Raji (cell line): Measurements from ENCODE around the gene HNRNPA0.

Source experiments
- POLR2A ChIP-seq: IDR thresholded peaks from 2 replicates; pipeline ENCODE4 v1.6.1; 2011; ENCODE audit warnings: low read depth, low read length, control low read depth; ENCODE audit not compliant: insufficient read depth

Gene HNRNPA0

DNA sequence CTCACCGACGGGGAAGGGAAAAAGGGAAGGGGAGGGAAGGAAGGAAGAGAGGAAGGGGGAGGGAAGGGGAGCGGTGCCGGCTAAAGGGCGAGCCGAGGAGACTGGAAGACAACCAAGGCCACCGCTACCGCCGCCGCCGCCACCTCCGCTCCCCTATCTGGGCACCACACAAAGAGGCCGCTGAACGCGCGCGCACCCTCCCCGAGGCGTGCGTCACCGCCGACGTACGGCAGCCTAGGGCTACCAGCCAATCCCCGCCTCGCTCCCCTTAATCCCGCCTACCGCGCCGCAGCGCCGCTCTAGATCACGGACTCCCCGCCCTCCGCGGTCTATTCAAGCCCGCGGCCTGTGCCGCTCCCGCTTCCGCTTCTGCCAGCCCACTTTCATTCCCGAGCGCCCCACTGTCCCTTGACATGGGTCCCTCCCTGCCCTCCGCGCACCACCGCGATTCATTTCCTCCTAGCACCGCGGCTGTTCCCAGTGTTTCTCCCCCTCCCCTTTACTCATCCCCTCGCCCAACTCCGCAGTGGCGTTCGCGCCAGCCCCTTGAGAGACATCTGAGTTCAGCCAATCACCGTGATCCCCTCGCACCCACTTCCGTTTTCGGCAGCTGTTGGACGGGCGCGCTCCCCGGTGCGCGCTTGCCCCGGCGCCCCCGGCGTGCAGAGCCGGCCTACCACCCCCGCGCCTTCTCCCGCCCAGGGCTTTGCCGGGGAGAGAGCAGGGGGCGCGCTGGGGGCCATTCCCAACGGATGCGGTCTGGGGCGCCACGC lies at the start of gene HNRNPA0:
Gene HNRNPA0 (minus strand): TSS at position 176 of the 773 bp plus-strand sequence. CDS start 297 bp downstream, outside the sequence.
- TF ChIP-seq POLR2A, result peak; percentile 88

DNA sequence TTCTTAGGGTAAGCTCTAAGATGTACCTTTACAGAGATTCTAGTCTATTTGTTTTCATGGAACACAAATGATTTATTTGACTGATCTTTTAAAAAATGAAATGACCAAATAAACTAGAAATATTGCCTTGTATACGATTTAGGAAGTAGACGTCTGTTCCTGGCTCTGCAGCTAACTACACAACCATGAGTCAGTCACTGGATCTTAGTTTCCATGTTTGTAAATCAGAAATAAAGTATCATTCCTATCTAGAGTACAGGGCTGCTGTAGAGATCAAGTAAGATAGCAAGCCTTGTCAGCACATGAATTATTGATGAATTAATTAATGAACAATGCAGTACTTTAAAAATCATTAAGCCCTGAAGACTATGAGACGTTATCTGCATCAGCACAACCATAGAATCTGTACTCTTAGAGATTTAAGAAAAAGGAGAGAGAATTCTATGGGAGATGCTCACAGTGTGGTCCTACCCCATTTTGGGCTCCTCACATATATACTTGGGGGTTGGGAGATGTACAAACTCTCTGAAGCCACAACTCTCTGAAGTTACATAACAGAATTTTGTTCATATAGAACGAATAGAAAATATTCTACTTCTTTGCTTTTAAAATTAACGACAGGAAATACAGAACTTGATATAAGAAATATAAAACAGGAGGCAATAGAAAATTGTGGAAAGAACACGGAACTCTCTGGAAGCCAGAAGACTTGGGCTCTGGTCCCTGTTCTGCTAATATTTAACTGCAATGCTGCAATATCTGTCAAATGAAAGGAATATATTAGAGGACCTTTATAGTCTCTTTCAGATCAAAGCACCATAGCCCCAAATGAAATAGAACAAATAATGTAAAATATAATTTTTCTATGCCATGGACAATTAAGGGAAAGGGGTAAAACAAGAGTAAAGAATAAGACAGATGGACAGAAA lies 48.4 kb upstream of the HNRNPA0 start:
- TF ChIP-seq POLR2A, result no peak

DNA sequence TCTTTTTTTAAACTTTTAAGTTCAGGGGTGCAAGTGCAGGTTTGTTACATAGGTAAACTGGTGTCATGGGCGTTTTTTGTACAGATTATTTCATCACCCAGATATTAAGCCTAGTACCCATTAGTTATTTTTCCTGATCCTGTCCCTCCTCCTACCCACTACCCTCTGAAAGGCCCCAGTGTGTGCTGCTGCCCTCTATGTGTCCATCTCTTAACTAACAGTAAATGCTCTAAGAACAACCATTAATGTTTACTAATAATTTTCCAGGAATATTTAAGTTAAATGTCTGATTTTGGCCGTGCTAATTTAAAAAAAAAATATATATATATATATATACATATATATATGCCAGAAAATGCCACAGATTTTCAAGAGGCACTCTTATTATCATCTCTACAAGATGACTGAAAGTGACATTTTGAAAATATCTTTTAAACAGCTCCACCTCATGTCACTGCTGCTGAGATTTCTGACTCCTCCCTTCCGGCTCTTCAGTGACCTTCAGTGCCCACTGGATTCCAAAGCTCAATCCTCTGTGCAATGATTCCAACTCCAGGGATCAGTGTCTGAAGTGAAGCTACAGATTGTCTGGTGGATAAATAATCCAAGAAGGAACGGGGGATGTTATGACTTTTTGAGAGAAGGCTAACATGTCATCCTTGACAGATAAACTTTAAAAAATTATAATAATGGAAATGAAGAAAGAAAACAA lies 46.7 kb upstream of the HNRNPA0 start:
- no peak for TF ChIP-seq POLR2A

DNA sequence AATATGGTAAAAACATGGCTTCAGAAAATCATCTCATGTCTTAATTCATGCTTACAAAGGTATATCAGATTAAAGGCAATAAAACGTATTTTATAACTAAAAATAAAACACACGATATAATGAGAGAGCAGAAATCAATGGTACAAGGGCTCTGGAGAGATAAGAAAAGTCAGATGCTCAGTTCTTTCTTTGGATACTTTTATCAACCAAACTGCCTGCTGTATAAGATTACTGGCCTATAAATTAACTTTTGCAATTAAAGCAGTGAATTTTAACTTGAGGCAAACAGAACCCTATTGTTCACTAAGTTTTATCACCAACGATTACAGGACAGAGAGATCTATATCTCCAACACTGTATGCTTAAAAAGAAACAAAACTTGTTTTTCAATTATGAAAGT lies 42.1 kb upstream of the HNRNPA0 start:
- no peak for TF ChIP-seq POLR2A

DNA sequence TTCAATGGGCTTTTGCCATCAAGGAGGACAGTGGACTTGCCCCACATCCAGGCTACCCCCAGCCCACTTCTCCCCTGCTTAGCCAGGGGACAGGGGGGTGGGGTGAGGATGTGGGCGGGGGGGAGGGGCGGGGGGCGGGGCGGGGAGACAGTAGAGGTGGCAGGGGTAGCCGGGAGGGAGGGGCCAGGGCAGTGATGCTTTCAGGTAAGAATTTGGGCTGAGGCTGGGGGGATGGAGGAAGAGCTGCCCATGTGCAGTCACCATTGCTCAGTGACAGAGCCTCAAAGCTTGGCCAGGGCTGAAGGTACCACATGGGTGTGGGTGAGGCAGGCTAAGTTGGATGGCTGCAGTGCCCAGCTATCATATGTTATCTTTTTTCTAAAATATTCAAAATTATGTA lies 40.7 kb upstream of the HNRNPA0 start:
- no peak for TF ChIP-seq POLR2A

DNA sequence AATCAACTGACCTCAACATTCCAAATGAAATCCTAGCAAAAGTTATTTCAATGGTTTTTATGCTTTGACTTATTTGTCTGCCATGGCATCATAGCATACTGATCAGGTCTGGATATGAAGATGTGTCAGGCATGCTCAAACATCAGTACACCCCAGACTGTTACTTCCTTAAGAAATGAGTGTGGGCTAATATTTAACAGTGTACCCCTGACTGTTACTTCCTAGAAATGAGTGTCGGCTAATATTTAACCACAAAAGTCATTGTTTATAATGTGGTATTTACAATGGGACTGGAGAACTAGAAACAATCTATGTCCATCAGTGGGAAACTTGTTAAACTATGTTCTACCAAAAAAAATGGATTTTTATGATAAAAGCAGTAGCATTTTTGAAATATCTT lies 38.1 kb upstream of the HNRNPA0 start:
- TF ChIP-seq POLR2A, result no peak

DNA sequence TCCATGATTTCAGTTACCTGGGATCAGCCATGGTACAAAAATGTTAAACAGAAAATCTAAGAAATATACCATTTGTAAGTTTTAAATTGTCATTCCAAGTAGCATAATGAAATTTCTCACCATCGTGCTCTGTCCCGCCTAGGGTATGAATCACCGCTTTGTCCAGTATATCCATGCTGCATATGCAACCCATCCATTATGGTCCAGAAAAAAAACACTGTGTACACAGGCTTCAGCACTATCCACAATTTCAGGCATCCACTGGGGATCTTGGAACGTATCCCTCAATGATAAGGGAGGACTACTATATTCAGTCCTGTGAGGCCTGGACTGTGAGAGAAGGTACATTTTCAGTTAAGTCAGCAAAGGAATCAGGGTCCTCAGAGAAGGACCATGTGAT lies 37.6 kb upstream of the HNRNPA0 start:
- no peak for TF ChIP-seq POLR2A

DNA sequence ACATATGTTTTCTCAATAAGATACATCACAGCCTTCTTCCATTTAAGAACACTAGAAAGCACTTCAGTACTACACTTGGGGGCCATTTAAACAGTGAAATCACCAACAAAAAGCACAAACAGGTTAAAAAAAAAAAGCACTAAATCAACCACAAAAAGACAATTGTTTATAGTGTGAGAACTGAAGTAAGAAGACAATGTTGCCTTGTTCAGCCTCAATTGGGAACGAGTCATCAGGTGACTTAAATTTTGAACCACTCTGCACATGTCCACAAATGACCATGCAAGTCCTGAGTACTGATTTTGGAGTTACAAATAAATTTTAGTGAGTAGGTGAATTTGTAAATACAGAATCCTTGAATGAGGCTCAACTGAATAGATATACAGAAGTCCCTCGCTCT lies 37.2 kb upstream of the HNRNPA0 start:
- TF ChIP-seq POLR2A, result no peak

DNA sequence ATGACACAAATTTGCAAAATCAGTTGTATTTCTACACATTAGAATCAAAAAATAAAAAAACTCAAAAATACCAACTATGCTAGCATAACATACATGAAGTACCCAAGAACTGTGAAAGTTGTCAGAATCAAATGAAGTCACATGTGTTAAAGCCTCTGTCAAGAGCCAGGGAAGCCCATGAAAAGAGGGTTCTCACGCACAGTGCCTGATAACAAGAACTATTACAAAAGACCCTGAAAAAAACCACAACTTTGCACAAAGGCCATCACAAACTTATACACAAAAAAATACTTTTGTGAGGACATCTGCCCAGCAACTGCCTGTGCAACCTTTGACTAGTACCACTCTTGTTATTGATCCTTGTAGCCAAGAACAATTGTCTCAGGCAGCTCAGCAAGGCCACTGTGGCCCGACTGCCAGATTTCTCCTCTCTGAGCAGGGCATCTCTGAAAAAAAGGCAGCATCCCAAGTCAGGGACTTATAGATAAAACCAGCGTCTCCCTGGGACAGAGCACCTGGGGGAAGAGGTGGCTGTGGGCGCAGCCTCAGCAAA lies 28.9 kb upstream of the HNRNPA0 start:
- no peak for TF ChIP-seq POLR2A

DNA sequence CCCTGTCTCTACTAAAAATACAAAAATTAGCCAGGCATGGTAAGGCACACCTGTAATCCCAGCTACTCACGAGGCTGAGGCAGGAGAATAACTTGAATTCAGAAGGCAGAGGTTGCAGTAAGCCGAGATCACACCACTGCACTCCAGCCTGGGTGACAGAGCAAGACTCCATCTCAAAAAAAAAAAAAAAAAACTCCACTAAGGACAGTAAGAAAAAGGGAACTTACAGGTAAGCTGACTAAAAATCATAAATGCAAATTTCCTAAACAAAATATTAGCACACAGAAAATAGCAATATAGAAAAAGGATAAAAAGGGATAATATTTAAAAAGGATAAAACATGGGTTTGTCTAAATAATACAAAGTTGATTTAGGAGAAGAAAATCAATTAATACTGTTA lies 27.9 kb upstream of the HNRNPA0 start:
- TF ChIP-seq POLR2A, result no peak

DNA sequence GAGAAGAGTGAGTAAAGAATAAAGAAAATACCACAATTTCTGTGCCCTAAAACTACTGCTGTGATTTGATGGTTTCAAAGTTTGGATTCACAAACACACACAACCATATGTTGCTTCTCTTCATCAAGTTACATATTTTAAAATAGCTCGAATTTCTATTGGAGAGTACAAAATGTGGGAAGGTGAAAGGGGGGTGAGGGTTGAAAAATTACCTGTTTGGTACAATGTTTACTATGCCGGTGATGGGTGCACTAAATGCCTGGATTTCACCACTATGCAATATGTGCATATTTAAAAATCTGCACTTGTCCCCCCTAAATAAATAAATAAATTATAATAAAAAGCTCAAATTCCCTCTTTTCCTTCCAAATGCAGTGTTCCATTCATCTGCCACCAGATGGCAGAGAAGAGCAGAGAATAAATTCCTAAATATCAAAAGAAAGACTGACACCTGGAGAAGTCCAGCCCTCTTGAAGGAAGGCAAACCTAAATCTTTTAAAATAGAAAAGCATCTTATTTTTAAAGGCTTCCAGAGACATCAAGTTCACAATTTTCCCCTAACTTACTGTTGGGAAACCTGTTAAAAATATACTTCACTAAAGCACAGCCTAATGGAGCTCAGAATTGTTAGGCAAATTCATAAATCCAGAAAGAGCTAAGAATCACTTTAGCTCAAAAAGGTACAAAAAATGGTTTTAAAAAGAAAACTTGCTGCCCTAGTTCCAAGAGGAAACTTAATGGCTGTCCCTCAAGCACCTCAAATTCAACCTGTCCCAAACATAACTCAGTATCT lies 24.8 kb upstream of the HNRNPA0 start:
- TF ChIP-seq POLR2A, result no peak

DNA sequence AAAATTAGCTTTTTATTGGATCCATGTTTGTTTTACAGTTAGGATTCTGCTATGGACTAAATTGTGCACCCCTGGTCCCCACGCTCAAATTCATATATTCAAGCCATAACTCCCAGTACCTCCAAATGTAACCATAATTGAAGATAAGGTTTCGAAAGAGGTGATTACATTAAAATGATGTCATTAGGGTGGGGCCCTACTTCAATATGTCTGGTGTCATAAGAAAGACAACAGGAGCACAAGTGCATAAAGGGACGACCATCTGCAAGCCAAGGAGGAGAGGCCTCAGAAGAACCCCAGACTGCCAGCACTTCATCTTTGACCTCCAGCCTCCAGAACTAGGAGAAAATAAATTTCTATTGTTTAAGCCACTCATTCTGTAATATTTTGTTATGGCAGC lies 7.4 kb upstream of the HNRNPA0 start:
- TF ChIP-seq POLR2A, result no peak

DNA sequence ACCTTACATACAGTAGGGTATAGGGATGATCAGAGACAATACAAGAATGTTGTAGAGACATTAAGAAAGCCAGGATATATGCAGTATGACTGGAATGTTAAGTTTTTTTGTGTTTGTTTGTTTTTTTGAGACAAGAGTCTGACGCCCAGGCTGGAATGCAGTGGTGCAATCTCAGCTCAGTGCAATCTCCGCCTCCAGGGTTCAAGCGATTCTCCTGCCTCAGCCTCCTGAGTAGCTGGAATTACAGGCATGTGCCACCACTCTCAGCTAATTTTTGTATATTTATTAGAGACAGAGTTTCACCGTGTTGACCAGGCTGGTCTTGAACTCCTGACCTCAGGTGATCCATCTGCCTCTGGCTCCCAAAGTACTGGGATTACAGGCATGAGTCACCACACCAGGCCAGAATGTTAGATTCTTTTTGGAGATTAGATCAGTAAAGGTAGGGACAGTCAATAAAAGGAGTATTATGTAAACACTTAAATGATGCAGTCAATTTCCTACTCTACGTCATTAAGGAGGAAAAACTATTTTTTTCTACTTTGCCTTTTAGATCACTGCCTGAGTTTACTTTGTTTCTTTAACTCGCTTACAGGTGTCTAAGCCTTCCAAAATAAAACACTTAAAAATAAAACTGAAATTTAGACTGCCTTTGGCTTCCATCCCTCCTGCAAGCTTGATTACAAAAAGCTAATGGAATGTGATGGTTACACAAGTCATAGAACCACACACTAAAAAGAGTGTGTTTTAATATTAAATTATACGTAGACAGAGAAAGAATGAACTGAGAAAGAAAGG lies 6.8 kb upstream of the HNRNPA0 start:
- TF ChIP-seq POLR2A, result no peak

DNA sequence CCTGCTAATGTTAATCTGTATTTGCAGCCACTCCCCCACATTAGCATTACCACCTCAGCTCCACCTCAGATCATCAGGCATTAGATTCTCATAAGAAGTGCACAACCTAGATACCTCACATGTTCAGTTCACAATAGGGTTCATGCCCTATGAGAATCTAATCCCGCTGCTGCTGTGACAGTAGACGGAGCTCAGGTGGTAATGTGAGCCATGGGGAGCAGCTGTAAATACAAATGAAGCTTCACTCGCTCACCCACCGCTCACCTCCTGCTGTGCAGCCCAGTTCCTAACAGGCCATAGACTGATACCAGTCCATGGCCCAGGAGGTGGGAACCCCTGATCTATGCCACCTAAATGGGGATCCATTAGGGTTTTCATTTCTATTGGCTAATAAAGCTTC lies 6.1 kb upstream of the HNRNPA0 start:
- TF ChIP-seq POLR2A, result no peak

DNA sequence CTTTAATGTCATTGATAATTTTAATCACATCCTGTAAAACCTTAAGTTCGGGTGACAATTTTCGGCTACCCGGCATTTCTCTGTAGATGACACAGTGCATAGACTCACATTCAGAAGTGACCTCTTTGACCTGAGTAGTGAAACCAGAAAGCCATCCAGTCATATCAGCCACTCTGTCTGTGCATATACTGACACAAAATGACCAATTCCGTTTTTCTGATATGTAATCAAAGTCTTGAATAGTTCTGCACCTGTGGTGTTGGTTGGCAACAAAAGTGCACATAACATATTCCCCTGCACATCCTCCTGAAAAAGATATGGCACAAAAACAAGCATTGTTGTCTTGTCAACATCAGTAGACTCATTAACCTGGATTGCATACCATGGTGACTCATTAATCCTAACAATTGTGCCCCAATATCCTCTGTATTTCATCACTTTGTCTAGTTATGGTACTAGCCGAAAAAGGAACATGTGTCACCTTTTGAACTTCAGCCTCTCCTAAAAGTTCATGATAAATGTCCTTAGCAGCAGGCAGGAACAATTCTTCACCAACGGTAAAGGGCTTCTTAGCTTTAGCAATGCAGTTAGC lies 4.6 kb upstream of the HNRNPA0 start:
- TF ChIP-seq POLR2A, result no peak
